Osteoblast (primary cell): ENCODE measurements around the gene CAMK2B. TPM values are rescaled to one million over a fixed set of nuclear protein-coding genes. Genes with fewer than 3 reads are reported as not detected.
A peak's percentile ranks its signal among the peaks of the same experiment; 100 is the strongest.

Source experiments
- DNase-seq: peaks from one replicate; pipeline ENCODE4 v3.0.0; 2011; ENCODE audit warnings: low spot score, mixed read lengths; ENCODE audit not compliant: insufficient read length; ENCODE audit errors: missing footprints
- H2AFZ ChIP-seq: 2 replicates; pipeline ENCODE4 v1.6.0; 2011; ENCODE audit warnings: mild to moderate bottlenecking, low read length
- H3K27ac ChIP-seq: 2 replicates; pipeline ENCODE4 v1.5.1; 2011; ENCODE audit warnings: mild to moderate bottlenecking, low read depth, low read length, moderate library complexity
- H3K27me3 ChIP-seq: 2 replicates; pipeline ENCODE4 v1.6.0; 2012; ENCODE audit warnings: mild to moderate bottlenecking, control low read depth, inconsistent platforms, low read length, moderate library complexity; ENCODE audit not compliant: insufficient read depth
- H3K36me3 ChIP-seq: 2 replicates; pipeline ENCODE4 v1.5.1; 2011; ENCODE audit warnings: mild to moderate bottlenecking, low read length, control low read depth, moderate library complexity; ENCODE audit not compliant: insufficient read depth
- H3K4me1 ChIP-seq: 2 replicates; pipeline ENCODE4 v1.5.1; 2011; ENCODE audit warnings: mild to moderate bottlenecking, low read length, control low read depth, moderate library complexity; ENCODE audit not compliant: insufficient read depth
- H3K4me2 ChIP-seq: 2 replicates; pipeline ENCODE4 v1.6.0; 2011; ENCODE audit warnings: mild to moderate bottlenecking, low read length; ENCODE audit not compliant: insufficient read depth
- H3K4me3 ChIP-seq: fragments of 200-600 bp; sonication (generic); 3 replicates; pipeline ENCODE4 v1.5.1; 2012; ENCODE audit warnings: mild to moderate bottlenecking, low read length, inconsistent platforms; ENCODE audit not compliant: insufficient read depth
- H3K79me2 ChIP-seq: 2 replicates; pipeline ENCODE4 v1.6.0; 2012; ENCODE audit warnings: mild to moderate bottlenecking, low read length, control low read depth, inconsistent platforms; ENCODE audit not compliant: insufficient read depth
- H3K9me3 ChIP-seq: 2 replicates; pipeline ENCODE4 v1.5.1; 2011; ENCODE audit warnings: low read depth, low read length, control low read depth
- H4K20me1 ChIP-seq: 2 replicates; pipeline ENCODE4 v1.6.0; 2012; ENCODE audit warnings: mild to moderate bottlenecking, low read length, control low read depth; ENCODE audit not compliant: insufficient read depth
- total RNA-seq: library from RNA; depleted of rRNA; stranded (reverse); fragments of >200 nt; gene quantifications from 2 replicates; pipeline ENCODE4 v1.2.3, GENCODE V29; 2012
- TF ChIP-seq, protein P1 (sequence below): IDR thresholded peaks from 2 replicates; pipeline ENCODE4 v1.5.1; 2011; ENCODE audit warnings: mild to moderate bottlenecking, low read depth, low read length, moderate library complexity; ENCODE audit errors: extremely low read depth

Gene CAMK2B
- total RNA-seq, 1 donor: not detected

DNA sequence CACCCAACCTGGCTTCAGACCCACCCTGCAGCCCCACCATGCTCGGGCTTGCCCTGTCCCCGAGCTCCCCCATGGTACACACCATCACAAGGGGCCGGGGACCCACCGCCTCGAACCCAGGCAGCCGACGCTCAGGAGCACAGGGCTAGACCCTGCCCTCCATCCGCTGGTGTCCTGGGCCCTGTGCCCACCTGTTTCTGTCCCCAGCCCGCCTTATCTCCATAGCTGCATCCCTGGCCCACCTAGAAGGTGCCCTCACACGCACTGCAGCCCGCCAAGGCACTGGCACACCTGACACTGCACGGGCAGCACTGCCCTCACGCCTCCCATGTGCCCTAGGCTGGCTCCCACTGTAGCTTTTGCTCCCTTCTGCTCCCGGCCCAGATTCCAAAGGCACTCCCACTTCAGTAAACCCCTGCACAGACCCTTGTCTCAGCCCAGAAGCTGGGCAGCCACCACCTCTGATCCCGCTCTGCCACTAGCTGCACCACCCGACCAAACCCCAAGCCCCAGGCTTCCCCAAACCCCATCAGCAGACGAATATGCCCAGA, 107.5 kb downstream of the CAMK2B start:
- H2AFZ ChIP-seq: no peak overlapping the region
- H4K20me1 ChIP-seq: peaks cover 8% of the 10 kb centered on the region
- no peaks in the 10 kb centered on the region for H3K4me1 ChIP-seq
- no peak for DNase-seq
- H3K27ac ChIP-seq: no peak overlapping the region
- no peaks in the 10 kb centered on the region for H3K79me2 ChIP-seq
- H3K9me3 ChIP-seq: no peaks in the 10 kb centered on the region
- peaks cover 12% of the 10 kb centered on the region for H3K36me3 ChIP-seq
- H3K27me3 ChIP-seq: no peaks in the 10 kb centered on the region
- H3K4me3 ChIP-seq: no peak overlapping the region
- H3K4me2 ChIP-seq: no peak overlapping the region
- TF ChIP-seq, protein P1, sequence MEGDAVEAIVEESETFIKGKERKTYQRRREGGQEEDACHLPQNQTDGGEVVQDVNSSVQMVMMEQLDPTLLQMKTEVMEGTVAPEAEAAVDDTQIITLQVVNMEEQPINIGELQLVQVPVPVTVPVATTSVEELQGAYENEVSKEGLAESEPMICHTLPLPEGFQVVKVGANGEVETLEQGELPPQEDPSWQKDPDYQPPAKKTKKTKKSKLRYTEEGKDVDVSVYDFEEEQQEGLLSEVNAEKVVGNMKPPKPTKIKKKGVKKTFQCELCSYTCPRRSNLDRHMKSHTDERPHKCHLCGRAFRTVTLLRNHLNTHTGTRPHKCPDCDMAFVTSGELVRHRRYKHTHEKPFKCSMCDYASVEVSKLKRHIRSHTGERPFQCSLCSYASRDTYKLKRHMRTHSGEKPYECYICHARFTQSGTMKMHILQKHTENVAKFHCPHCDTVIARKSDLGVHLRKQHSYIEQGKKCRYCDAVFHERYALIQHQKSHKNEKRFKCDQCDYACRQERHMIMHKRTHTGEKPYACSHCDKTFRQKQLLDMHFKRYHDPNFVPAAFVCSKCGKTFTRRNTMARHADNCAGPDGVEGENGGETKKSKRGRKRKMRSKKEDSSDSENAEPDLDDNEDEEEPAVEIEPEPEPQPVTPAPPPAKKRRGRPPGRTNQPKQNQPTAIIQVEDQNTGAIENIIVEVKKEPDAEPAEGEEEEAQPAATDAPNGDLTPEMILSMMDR: no peak

DNA sequence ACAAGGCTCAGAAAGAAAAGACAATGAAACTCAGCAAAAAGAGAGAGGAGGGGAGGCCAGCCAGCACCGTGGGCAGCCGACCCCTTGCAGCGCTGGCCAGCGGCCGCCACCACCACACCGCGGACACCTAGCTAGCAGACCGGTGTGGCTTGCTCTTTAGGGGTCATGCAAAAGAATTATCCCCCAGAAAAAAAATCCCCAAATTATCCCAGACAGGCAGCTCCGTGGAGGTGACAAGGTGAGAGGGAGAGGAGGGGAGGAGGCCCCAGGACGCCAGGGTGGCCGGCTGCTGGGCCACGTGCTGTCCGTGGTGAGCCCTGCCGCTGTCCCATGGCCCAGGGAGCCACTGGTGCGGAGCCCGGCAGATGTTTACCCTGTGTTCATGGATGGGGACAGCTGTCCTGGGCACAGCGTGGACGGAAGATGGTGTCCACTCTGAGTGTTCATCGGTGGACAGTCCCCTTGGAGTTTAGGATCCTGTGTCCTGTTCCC, 108.1 kb downstream of the CAMK2B start:
- peaks cover 16% of the 10 kb centered on the region for H3K36me3 ChIP-seq

DNA sequence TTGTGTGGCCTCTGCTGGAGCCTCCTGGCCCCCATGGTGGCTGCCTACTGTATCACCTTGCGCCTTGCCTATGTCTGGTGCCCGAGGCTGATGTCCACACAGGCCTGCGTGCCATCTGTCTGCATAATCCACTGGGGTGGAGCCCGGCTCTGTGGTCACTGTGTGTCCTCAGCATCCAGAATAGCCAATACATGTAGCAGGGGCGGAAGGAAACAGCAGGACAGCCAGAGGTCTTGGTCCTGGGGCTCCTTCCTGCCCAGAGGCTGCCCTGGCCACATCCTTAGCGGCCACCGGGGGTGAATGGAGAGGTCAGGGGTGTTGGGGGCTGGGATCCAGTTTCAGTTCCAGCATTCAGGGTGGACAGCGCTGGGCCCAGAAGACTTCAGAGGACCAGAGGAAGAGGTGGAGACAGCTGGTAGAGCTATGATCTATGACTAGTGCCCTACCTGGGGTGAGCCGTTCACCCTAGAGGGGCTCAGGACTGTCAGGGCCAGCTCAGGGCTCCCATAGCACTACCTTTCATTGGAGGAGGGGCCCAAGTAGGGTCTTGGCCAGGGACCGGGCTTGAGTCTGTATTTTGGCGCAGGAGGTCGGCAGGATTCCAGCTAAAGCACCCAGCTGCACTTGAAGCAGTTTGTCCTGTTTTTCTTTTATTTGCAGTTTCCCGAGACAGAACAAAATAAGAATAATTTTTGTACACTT, 108.7 kb downstream of the CAMK2B start:
- Histone ChIP-seq H3K4me1 (no peaks in the 10 kb centered on the region), H3K4me3 (no peak overlapping the region), H3K4me2 (no peak overlapping the region), H3K27me3 (no peaks in the 10 kb centered on the region), H3K27ac (no peak overlapping the region), H2AFZ (no peak overlapping the region), H3K36me3 (peaks cover 19% of the 10 kb centered on the region), H3K79me2 (no peaks in the 10 kb centered on the region), H3K9me3 (no peaks in the 10 kb centered on the region), H4K20me1 (peaks cover 8% of the 10 kb centered on the region)
- TF ChIP-seq, protein P1: no peak
- DNase-seq: peak; percentile 79

More for the DNA sequence above, 108.1 kb downstream of the CAMK2B start:
- peaks cover 8% of the 10 kb centered on the region for H4K20me1 ChIP-seq
- no peak for DNase-seq
- H3K4me2 ChIP-seq: no peak overlapping the region
- H2AFZ ChIP-seq: no peak overlapping the region
- H3K27ac ChIP-seq: no peak overlapping the region
- H3K79me2 ChIP-seq: no peaks in the 10 kb centered on the region
- no peak overlapping the region for H3K4me3 ChIP-seq
- no peaks in the 10 kb centered on the region for H3K4me1 ChIP-seq
- no peaks in the 10 kb centered on the region for H3K27me3 ChIP-seq
- TF ChIP-seq, protein P1: no peak
- H3K9me3 ChIP-seq: no peaks in the 10 kb centered on the region

DNA sequence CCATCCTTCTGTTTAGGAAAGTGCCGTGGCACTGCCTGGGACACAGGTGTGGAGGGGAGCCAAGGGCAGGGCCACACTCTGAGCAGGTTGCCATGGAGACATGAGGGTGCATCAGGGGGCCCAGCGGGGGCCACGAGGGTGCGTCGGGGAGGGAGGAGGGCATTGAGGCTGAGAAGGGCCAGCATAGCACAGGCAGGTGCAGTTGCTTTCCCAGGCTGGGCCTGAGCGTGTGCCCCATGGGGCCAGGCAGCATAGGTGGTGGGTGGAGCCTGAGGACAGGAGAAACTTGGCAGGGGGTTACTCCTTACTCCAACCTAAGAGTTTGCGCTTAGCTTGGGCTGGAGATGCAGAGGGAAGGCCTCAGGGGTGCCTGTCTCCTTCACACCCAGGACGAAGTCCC, 109.4 kb downstream of the CAMK2B start:
- Histone ChIP-seq H3K4me1 (no peaks in the 10 kb centered on the region), H3K79me2 (no peaks in the 10 kb centered on the region), H3K27me3 (no peaks in the 10 kb centered on the region), H2AFZ (no peak overlapping the region), H3K4me2 (no peak overlapping the region), H3K9me3 (no peaks in the 10 kb centered on the region), H3K4me3 (no peak overlapping the region), H3K36me3 (peaks cover 25% of the 10 kb centered on the region), H4K20me1 (peaks cover 8% of the 10 kb centered on the region), H3K27ac (no peak overlapping the region)
- TF ChIP-seq, protein P1: no peak
- peak; percentile 53 for DNase-seq
